MM.1S (cell line): ENCODE data around the gene COL25A1.

Source experiments
- EZH2 ChIP-seq: fragments of 300-600 bp; sonication (generic); optimal IDR thresholded peaks from 2 replicates; pipeline ENCODE3; 2017; ENCODE audit warnings: low read depth, mild to moderate bottlenecking, antibody characterized with exemption, low read length, mixed read lengths
- EZH2phosphoT487 ChIP-seq: fragments of 300-600 bp; sonication (generic); IDR thresholded peaks from 2 replicates; pipeline ENCODE4 v1.6.1; 2018; ENCODE audit warnings: antibody characterized with exemption, low read length

DNA sequence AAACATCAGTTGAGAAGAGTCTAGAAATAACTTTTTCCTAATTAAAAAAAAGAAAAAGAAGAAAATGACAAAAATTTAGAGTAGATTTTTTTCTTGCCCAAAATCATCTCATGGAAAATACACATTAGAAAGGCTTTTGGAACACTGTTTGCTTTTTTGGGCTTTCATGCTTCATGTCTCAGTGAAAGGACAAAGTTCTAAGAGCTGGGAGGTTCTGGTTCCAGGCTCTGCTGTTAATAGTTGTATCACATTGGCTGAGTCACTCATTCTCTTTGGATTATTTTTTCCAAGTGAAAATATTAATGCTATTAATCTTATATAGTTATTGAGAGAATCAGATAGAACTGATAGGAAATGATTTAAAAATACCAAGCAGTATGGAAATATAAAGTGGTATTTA lies 506.7 kb downstream of the COL25A1 start:
- TF ChIP-seq EZH2phosphoT487: no peak
- TF ChIP-seq EZH2: no peak
